Measurements from ENCODE around the gene MOB3B.
A peak's percentile ranks its signal among the peaks of the same experiment; 100 is the strongest.

The MOB3B gene

DNA sequence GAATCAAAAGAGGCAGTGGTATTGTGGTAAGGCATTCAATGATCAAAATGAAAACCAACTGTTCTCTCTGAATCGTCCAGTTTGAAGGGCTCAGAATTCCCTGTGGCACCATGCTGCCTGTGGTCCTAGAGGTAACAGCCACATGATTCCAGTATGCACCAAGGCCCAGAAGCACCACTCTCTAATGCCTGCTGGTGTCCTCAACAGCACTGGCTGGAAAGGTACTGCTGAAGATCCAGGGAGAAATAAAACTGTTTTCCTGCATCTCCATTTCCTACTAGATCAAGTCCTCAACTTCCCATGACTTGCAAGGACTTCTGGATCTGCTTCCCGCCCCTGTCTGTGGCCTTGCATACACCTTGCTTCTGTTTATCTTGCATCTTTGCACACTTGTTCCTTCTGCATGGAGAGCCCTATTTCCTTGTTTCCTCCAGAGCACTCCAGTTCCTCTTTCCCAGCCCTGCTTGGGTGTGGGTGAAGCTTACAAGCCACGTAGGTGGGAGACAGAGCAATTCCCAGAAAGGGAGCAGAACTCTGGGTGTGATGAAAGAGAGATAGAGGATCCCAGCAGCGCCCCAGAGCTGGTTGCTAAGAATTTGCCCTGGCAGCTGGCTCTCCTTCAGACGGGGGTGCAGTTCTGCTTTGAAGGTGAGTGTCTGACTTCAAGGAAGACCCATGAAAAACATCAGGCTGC, 191.6 kb downstream of the MOB3B start:
- H3K4me3 ChIP-seq (replicated peaks in 1 of 2; ENCODE audit: low read depth in 2 of 2, low read length in 2 of 2) = no peak overlapping the region
- no peak for DNase-seq (ENCODE audit: low read depth in 2 of 2)
- no peak for TF ChIP-seq CTCF (IDR thresholded peaks at IDR 0.05; ENCODE audit: low read depth, low read length)

DNA sequence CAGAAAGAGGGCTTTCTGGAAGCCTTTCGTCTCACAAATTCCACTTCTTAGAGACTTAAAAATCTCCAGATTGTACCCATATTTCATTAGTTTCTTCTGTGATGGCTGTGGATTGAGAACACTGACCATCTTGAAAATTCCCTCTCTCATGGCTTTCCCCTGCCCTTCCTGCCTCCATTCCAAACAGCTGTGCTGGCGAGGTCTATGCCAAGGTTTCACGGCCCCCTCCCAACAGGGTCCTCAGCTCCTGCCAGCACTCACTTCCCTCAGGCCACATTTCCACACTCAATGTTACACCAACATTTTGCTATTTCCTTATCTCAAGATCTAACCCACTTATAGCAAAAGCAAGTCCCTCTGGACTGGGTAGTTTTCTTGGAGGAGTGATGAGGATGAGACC, 192.4 kb downstream of the MOB3B start:
- DNase-seq (ENCODE audit: low read depth in 2 of 2) = no peak
- H3K4me3 ChIP-seq (replicated peaks in 1 of 2; ENCODE audit: low read depth in 2 of 2, low read length in 2 of 2) = no peak overlapping the region
- no peak for TF ChIP-seq CTCF (IDR thresholded peaks at IDR 0.05; ENCODE audit: low read depth, low read length)

- TF ChIP-seq CTCF (IDR thresholded peaks at IDR 0.05; ENCODE audit: low read depth, low read length) = no peak
- no peak for DNase-seq (ENCODE audit: low read depth in 2 of 2)
- no peak overlapping the region for H3K4me3 ChIP-seq (replicated peaks in 1 of 2; ENCODE audit: low read depth in 2 of 2, low read length in 2 of 2)
Observed at GRCh38 chr9:27336829-27337228, 192.8 kb downstream of the MOB3B start.

- H3K4me3 ChIP-seq (replicated peaks in 1 of 2; ENCODE audit: low read depth in 2 of 2, low read length in 2 of 2) = no peak overlapping the region
- TF ChIP-seq CTCF (IDR thresholded peaks at IDR 0.05; ENCODE audit: low read depth, low read length) = no peak
- DNase-seq (ENCODE audit: low read depth in 2 of 2) = no peak
Observed at GRCh38 chr9:27336126-27336525, 193.5 kb downstream of the MOB3B start.

DNA sequence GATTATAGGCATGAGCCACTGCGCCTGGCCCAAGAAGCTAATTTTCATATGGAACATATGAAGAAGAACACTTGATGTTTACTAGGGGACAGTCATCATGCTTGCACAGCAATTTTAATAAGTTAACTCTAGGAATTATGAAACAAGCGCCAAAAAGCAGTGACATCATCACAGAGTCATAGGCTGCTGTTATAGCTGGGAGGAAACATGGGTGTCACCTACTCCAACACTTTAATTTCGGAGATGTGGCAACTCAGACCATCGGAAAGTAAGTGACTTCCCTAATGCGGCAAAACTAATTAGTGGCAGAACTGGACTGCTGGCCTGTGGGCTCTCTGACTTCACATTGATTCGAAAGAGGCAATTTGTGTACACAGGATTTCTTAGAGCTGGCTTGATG, 194.5 kb downstream of the MOB3B start:
- no peak overlapping the region for H3K4me3 ChIP-seq (replicated peaks in 1 of 2; ENCODE audit: low read depth in 2 of 2, low read length in 2 of 2)
- DNase-seq (ENCODE audit: low read depth in 2 of 2) = no peak
- no peak for TF ChIP-seq CTCF (IDR thresholded peaks at IDR 0.05; ENCODE audit: low read depth, low read length)

GRCh38 chr9:27333241-27334052, 196.2 kb downstream of the MOB3B start:
- DNase-seq (ENCODE audit: low read depth in 2 of 2) = peak; percentile 86 to 88
- H3K4me3 ChIP-seq (replicated peaks in 1 of 2; ENCODE audit: low read depth in 2 of 2, low read length in 2 of 2) = no peak overlapping the region
- peak; percentile 77 for TF ChIP-seq CTCF (IDR thresholded peaks at IDR 0.05; ENCODE audit: low read depth, low read length)

All from cardiac fibroblast (primary cell).